B cell (primary cell): ENCODE results near the gene CST9L. TPM values are rescaled to one million over a fixed set of nuclear protein-coding genes. Genes with fewer than 3 reads are reported as not detected.

Experiments used
- ATAC-seq: fragments of 200-7000 bp; cut with Tn5 transposase; one replicate; pipeline ENCODE4 v1.10.0; 2021; ENCODE audit warnings: low read depth, mild to moderate bottlenecking, moderate number of reproducible peaks, moderate library complexity
- CTCF ChIA-PET: fragments of 350-600 bp; sonication (Branson Sonifier 250); formaldehyde crosslinking; loops from one replicate; lab custom pipeline; 2021; ENCODE audit warnings: antibody characterized with exemption, inconsistent platforms; lab: Charles Lee
- POLR2A ChIA-PET: fragments of 350-600 bp; sonication (Branson Sonifier 250); formaldehyde crosslinking; loops from one replicate; lab custom pipeline; 2021; ENCODE audit warnings: antibody characterized with exemption; lab: Charles Lee
- DNase-seq: peaks from one replicate; pipeline ENCODE4 v3.0.0; 2013
- H2AFZ ChIP-seq: 2 replicates; pipeline ENCODE4 v1.6.1; 2012; ENCODE audit warnings: mild to moderate bottlenecking, low read depth, low read length; ENCODE audit not compliant: insufficient read depth, poor library complexity, severe bottlenecking
- H3K27ac ChIP-seq, 2 donors: 1 replicate in 1 of 2; 2 replicates in 1 of 2; pipeline ENCODE4 v1.5.1; 2012 to 2013; ENCODE audit warnings: low read length in 2 of 2, mild to moderate bottlenecking in 2 of 2, moderate library complexity in 1 of 2
- H3K27me3 ChIP-seq, 4 experiments: fragments of 200-600 bp in 1 of 4; sonication (generic) in 1 of 4; replicated peaks in 1 of 4; 1 replicate in 2 of 4; 2 replicates in 2 of 4; pipeline versions ENCODE4 v1.6.1 to v1.7.0; 2013 to 2016; ENCODE audit warnings: low read length in 3 of 4, mild to moderate bottlenecking in 2 of 4, mixed read lengths in 1 of 4, moderate library complexity in 1 of 4; ENCODE audit not compliant: insufficient read depth in 4 of 4, control insufficient read depth in 3 of 4; ENCODE audit errors: control extremely low read depth in 1 of 4
- H3K36me3 ChIP-seq, 2 experiments: replicated peaks in 1 of 2; 1 replicate in 1 of 2; 2 replicates in 1 of 2; pipeline versions ENCODE4 v1.6.1 to v1.7.1; 2013; ENCODE audit warnings: low read length in 1 of 2; ENCODE audit not compliant: insufficient read depth in 2 of 2, control insufficient read depth in 1 of 2; ENCODE audit errors: control extremely low read depth in 1 of 2, extremely low read depth in 1 of 2
- H3K4me1 ChIP-seq, 2 donors: fragments of 200-600 bp in 1 of 2; sonication (generic) in 1 of 2; 1 replicate in 1 of 2; 2 replicates in 1 of 2; pipeline versions ENCODE4 v1.5.1 to v1.6.1; 2013 to 2017; ENCODE audit warnings: low read length in 2 of 2; ENCODE audit not compliant: control insufficient read depth in 2 of 2, insufficient read depth in 2 of 2
- H3K4me2 ChIP-seq: replicated peaks from 2 replicates; pipeline ENCODE3; 2012; ENCODE audit warnings: mild to moderate bottlenecking, low read depth, low read length; ENCODE audit not compliant: poor library complexity, severe bottlenecking
- H3K4me3 ChIP-seq, 5 experiments: fragments of 200-600 bp in 1 of 5; sonication (generic) in 1 of 5; 1 replicate in 3 of 5; 2 replicates in 2 of 5; pipeline versions ENCODE4 v1.5.1 to v1.7.0; 2011 to 2016; ENCODE audit warnings: low read length in 4 of 5, mild to moderate bottlenecking in 4 of 5, low read depth in 2 of 5, control low read depth in 1 of 5, moderate library complexity in 1 of 5; ENCODE audit not compliant: insufficient read depth in 1 of 5; ENCODE audit errors: control extremely low read depth in 1 of 5, extremely low read depth in 1 of 5
- H3K79me2 ChIP-seq: fragments of 200-600 bp; sonication (generic); one replicate; pipeline ENCODE4 v1.6.0; 2016; ENCODE audit warnings: low read length; ENCODE audit not compliant: control insufficient read depth, insufficient read depth
- H3K9ac ChIP-seq: fragments of 200-600 bp; sonication (generic); 2 replicates; pipeline ENCODE4 v1.6.1; 2017; ENCODE audit warnings: mild to moderate bottlenecking, low read length, moderate library complexity
- H3K9me3 ChIP-seq, 3 donors: one replicate each; pipeline versions ENCODE4 v1.6.1 to v1.7.1; 2013; ENCODE audit warnings: low read length in 2 of 3; ENCODE audit not compliant: control insufficient read depth in 2 of 3, insufficient read depth in 1 of 3; ENCODE audit errors: control extremely low read depth in 1 of 3
- H4K20me1 ChIP-seq: 2 replicates; pipeline ENCODE4 v1.6.0; 2012; ENCODE audit warnings: mild to moderate bottlenecking, low read length; ENCODE audit not compliant: insufficient read depth, control insufficient read depth, poor library complexity, severe bottlenecking
- H3K27ac Mint-ChIP-seq: one replicate; pipeline ENCODE4 v1.8.0; 2021; ENCODE audit warnings: mixed read lengths
- H3K27me3 Mint-ChIP-seq: one replicate; pipeline ENCODE4 v1.8.0; 2021; ENCODE audit warnings: mixed read lengths
- H3K4me1 Mint-ChIP-seq: one replicate; pipeline ENCODE4 v1.8.0; 2021; ENCODE audit warnings: mixed read lengths
- H3K4me3 Mint-ChIP-seq: one replicate; pipeline ENCODE4 v1.8.0; 2021; ENCODE audit warnings: mixed read lengths
- H3K9me3 Mint-ChIP-seq: one replicate; pipeline ENCODE4 v1.8.0; 2022; ENCODE audit warnings: mixed read lengths; ENCODE audit not compliant: insufficient read depth
- CTCF ChIP-seq: fragments of 200-600 bp; IDR thresholded peaks from one replicate; pipeline ENCODE4 v1.8.0; 2022; ENCODE audit warnings: antibody characterized with exemption, mild to moderate bottlenecking
- EZH2 ChIP-seq: IDR thresholded peaks from 2 replicates; pipeline ENCODE4 v1.6.1; 2012; ENCODE audit warnings: borderline replicate concordance, low read depth, mild to moderate bottlenecking, moderate library complexity, low read length; ENCODE audit not compliant: insufficient read depth, poor library complexity, severe bottlenecking
- WGBS: methylation state at CpG from one replicate; pipeline ENCODE4 v1.1.5; 2013; ENCODE audit warnings: missing lambda C conversion rate; ENCODE audit not compliant: insufficient coverage; 5-methylcytosine and 5-hydroxymethylcytosine counted together
- intact Hi-C: fragments of 100-400 bp; cut with micrococcal nuclease; formaldehyde crosslinking; loops from one replicate; pipeline ENCODE4 v1.10.0; 2022
- polyA plus RNA-seq: library from polyadenylated mRNA; depleted of rRNA; stranded (reverse); fragments of >200 nt; gene quantifications from 2 replicates; pipeline ENCODE4 v1.2.3, GENCODE V29; 2012
- total RNA-seq, 2 donors: library from RNA; stranded (reverse); fragments of 120-200 nt in 1 of 2; gene quantifications; 1 replicate in 1 of 2; 2 replicates in 1 of 2; pipeline versions ENCODE4 v1.2.3 to v1.2.4, GENCODE V29; 2013 to 2022

The CST9L gene
- total and polyA plus RNA-seq, 2 donors (not counting 1 experiment from before 2014, with no cell fraction given): not detected

- Histone ChIP-seq H3K9ac (no peak overlapping the region), H3K27ac (no peak overlapping the region), H3K4me3 (no peak overlapping the region), H3K27me3 (no peaks in the 10 kb centered on the region), H4K20me1 (no peaks in the 10 kb centered on the region), H3K4me1 (no peaks in the 10 kb centered on the region), H3K36me3 (no peaks in the 10 kb centered on the region), H3K9me3 (peaks cover 0 to 5% (median 0%) of the 10 kb centered on the region in 3 donors), H3K4me2 (no peak overlapping the region), H2AFZ (no peak overlapping the region), H3K79me2 (no peaks in the 10 kb centered on the region)
- H3K27ac Mint-ChIP-seq: no peak overlapping the region
- DNase-seq: no peak
- WGBS: 65% methylated on average over 3 of the region's 6 CpGs
- intact Hi-C loops: no loop called here
- no peak for ATAC-seq
- CTCF ChIA-PET: no interaction called here
- TF ChIP-seq EZH2: no peak
- no peak for TF ChIP-seq CTCF
- H3K4me1 Mint-ChIP-seq: no peaks in the 10 kb centered on the region
- H3K9me3 Mint-ChIP-seq: no peaks in the 10 kb centered on the region
- H3K4me3 Mint-ChIP-seq: no peak overlapping the region
- POLR2A ChIA-PET: no interaction called here
- H3K27me3 Mint-ChIP-seq: no peaks in the 10 kb centered on the region
Observed at GRCh38 chr20:23519556-23519955, 48.7 kb downstream of the CST9L start.

DNA sequence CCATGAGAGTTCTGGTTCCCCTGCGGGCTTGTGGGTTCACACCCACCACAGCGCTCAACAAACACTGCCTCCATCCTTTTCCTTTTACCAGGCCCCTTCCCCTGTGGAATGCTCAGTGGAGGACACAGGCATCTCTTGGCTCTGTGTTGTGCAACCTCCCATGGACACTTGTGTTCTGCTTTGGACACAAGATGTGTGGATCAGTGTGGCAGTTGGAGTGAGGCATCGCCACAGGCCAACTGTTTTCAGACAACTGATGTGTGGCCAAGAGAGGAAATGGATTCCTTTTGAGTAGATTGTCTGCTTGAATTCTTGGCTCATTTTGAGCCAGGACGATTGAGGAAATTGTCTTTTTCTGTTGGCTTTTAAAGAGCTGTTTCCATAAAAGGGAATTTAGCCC, 50.6 kb downstream of the CST9L start:
- H3K4me1 ChIP-seq: no peaks in the 10 kb centered on the region
- 95% methylated on average over 3 of the region's 4 CpGs for WGBS
- ATAC-seq (no peak), DNase-seq (no peak)
- no peaks in the 10 kb centered on the region for H3K27me3 Mint-ChIP-seq
- no peaks in the 10 kb centered on the region for H3K4me1 Mint-ChIP-seq
- no peaks in the 10 kb centered on the region for H3K9me3 Mint-ChIP-seq
- H3K27ac Mint-ChIP-seq: no peak overlapping the region
- H3K4me3 Mint-ChIP-seq: no peak overlapping the region
- H2AFZ ChIP-seq: no peak overlapping the region
- no peak for TF ChIP-seq CTCF
- TF ChIP-seq EZH2: no peak
- intact Hi-C loops: no loop called here
- H3K4me3 ChIP-seq: no peak overlapping the region
- no peak overlapping the region for H3K27ac ChIP-seq
- no peaks in the 10 kb centered on the region for H4K20me1 ChIP-seq
- H3K9me3 ChIP-seq: peaks cover 0 to 5% (median 0%) of the 10 kb centered on the region in 3 donors
- H3K4me2 ChIP-seq: no peak overlapping the region
- no peaks in the 10 kb centered on the region for H3K27me3 ChIP-seq
- H3K79me2 ChIP-seq: no peaks in the 10 kb centered on the region
- ChIA-PET POLR2A (no interaction called here), CTCF (no interaction called here)
- H3K9ac ChIP-seq: no peak overlapping the region
- H3K36me3 ChIP-seq: no peaks in the 10 kb centered on the region
